Panc1 (cell line): ENCODE data around the gene PINLYP.

Experiments used
- POLR2AphosphoS5 ChIP-seq: IDR thresholded peaks from 2 replicates; pipeline ENCODE4 v1.6.1; 2012; ENCODE audit warnings: mild to moderate bottlenecking, low read depth, low read length, moderate library complexity
- REST ChIP-seq, 2 experiments: IDR thresholded peaks; 2 replicates each; pipeline ENCODE4 v1.6.1; 2011 to 2012; ENCODE audit warnings: low read depth in 2 of 2, control low read depth in 1 of 2, low read length in 1 of 2, mild to moderate bottlenecking in 1 of 2, moderate library complexity in 1 of 2; ENCODE audit not compliant: insufficient read depth in 1 of 2
- TCF7L2 ChIP-seq: IDR thresholded peaks from 2 replicates; pipeline ENCODE4 v1.6.1; 2011; ENCODE audit warnings: mild to moderate bottlenecking, low read depth, low read length, inconsistent platforms
- TF ChIP-seq, protein P1 (sequence below): fragments of 450-650 bp; IDR thresholded peaks from 2 replicates; pipeline ENCODE4 v1.5.1; 2017; ENCODE audit warnings: mild to moderate bottlenecking

- TF ChIP-seq, protein P1, sequence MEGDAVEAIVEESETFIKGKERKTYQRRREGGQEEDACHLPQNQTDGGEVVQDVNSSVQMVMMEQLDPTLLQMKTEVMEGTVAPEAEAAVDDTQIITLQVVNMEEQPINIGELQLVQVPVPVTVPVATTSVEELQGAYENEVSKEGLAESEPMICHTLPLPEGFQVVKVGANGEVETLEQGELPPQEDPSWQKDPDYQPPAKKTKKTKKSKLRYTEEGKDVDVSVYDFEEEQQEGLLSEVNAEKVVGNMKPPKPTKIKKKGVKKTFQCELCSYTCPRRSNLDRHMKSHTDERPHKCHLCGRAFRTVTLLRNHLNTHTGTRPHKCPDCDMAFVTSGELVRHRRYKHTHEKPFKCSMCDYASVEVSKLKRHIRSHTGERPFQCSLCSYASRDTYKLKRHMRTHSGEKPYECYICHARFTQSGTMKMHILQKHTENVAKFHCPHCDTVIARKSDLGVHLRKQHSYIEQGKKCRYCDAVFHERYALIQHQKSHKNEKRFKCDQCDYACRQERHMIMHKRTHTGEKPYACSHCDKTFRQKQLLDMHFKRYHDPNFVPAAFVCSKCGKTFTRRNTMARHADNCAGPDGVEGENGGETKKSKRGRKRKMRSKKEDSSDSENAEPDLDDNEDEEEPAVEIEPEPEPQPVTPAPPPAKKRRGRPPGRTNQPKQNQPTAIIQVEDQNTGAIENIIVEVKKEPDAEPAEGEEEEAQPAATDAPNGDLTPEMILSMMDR = no peak
- TF ChIP-seq POLR2AphosphoS5 (no peak), TCF7L2 (no peak), REST (IDR thresholded peaks at IDR 0.05; ENCODE audit: insufficient read depth in 1 of 2, low read depth in 2 of 2, low read length in 1 of 2) (no peak)
Observed at GRCh38 chr19:43612374-43612773, 36.8 kb downstream of the PINLYP start.
